Panc1 (cell line): ENCODE data around the gene C1orf50. TPM values are rescaled to one million over a fixed set of nuclear protein-coding genes. Genes with fewer than 3 reads are reported as not detected.

Experiments
- ATAC-seq: fragments of 200-7000 bp; cut with Tn5 transposase; 2 replicates; pipeline ENCODE4 v1.9.1; 2020; ENCODE audit warnings: mild to moderate bottlenecking, moderate library complexity
- BruUV-seq: library from RNA; stranded (reverse); fragments of 400-500 nt; replicated peaks from 2 replicates; lab custom pipeline; 2021; lab: Mats Ljungman, UMichigan
- CTCF ChIA-PET: fragments of 300-600 bp; sonication (Branson Sonifier 250); formaldehyde crosslinking; loops from one replicate; lab custom pipeline; 2022; ENCODE audit warnings: antibody characterized with exemption; lab: Charles Lee
- POLR2A ChIA-PET: fragments of 300-600 bp; sonication (Branson Sonifier 250); formaldehyde crosslinking; loops from one replicate; lab custom pipeline; 2022; ENCODE audit warnings: antibody characterized with exemption; lab: Charles Lee
- DNase-seq: peaks from one replicate; pipeline ENCODE4 v3.0.0-alpha.2; 2010; ENCODE audit warnings: low read depth, low spot score
- H3K27ac ChIP-seq: 2 replicates; pipeline ENCODE4 v1.5.1; 2011; ENCODE audit warnings: mild to moderate bottlenecking, low read length, inconsistent platforms
- H3K27me3 ChIP-seq: fragments of 200-500 bp; sonication (Bioruptor generic); 2 replicates; pipeline ENCODE4 v1.6.0; 2014; ENCODE audit warnings: low read length, inconsistent platforms; ENCODE audit not compliant: control insufficient read depth, insufficient read depth
- H3K36me3 ChIP-seq: fragments of 200-500 bp; sonication (Bioruptor generic); 2 replicates; pipeline ENCODE4 v1.5.1; 2014; ENCODE audit warnings: inconsistent platforms, mild to moderate bottlenecking, low read length, moderate library complexity; ENCODE audit not compliant: control insufficient read depth, insufficient read depth
- H3K4me1 ChIP-seq: 2 replicates; pipeline ENCODE4 v1.5.1; 2011; ENCODE audit warnings: inconsistent platforms, mild to moderate bottlenecking, low read length, moderate library complexity; ENCODE audit not compliant: control insufficient read depth, insufficient read depth
- H3K4me3 ChIP-seq, 2 experiments: 2 replicates each; pipeline ENCODE4 v1.5.1; 2011 to 2012; ENCODE audit warnings: low read depth in 2 of 2, low read length in 2 of 2, mild to moderate bottlenecking in 2 of 2, inconsistent platforms in 1 of 2, moderate library complexity in 1 of 2
- H3K9me3 ChIP-seq: fragments of 200-500 bp; sonication (Bioruptor generic); 2 replicates; pipeline ENCODE4 v1.5.1; 2014; ENCODE audit warnings: low read depth, mild to moderate bottlenecking, inconsistent platforms, low read length, moderate library complexity; ENCODE audit not compliant: control insufficient read depth, insufficient read depth
- CTCF ChIP-seq: fragments of 450-650 bp; IDR thresholded peaks from 2 replicates; pipeline ENCODE4 v1.5.1; 2017; ENCODE audit warnings: mild to moderate bottlenecking
- REST ChIP-seq, 2 experiments: IDR thresholded peaks; 2 replicates each; pipeline ENCODE4 v1.6.1; 2011 to 2012; ENCODE audit warnings: low read depth in 2 of 2, control low read depth in 1 of 2, low read length in 1 of 2, mild to moderate bottlenecking in 1 of 2, moderate library complexity in 1 of 2; ENCODE audit not compliant: insufficient read depth in 1 of 2
- SIN3A ChIP-seq: IDR thresholded peaks from 2 replicates; pipeline ENCODE4 v1.6.1; 2012; ENCODE audit warnings: low read depth, mild to moderate bottlenecking, low read length, moderate library complexity, borderline replicate concordance; ENCODE audit not compliant: insufficient read depth
- TCF7L2 ChIP-seq: IDR thresholded peaks from 2 replicates; pipeline ENCODE4 v1.6.1; 2011; ENCODE audit warnings: mild to moderate bottlenecking, low read depth, low read length, inconsistent platforms
- in situ Hi-C: cut with HindIII; loops from 2 replicates; pipeline ENCODE4 v1.10.0; 2016; ENCODE audit warnings: low sequenced_read_pairs, low pct_unique_long_range_greater_than_20kb
- intact Hi-C: fragments of 100-400 bp; cut with micrococcal nuclease; formaldehyde crosslinking; loops from one replicate; pipeline ENCODE4 v1.10.0; 2022; ENCODE audit not compliant: unreplicated experiment
- total RNA-seq: library from RNA; stranded (reverse); gene quantifications from one replicate; pipeline ENCODE4 v1.2.1, GENCODE V29; 2021; ENCODE audit not compliant: unreplicated experiment

Gene C1orf50
- total RNA-seq, 1 experiment from 2014 or later = 5.8 TPM

GRCh38 chr1:42774928-42775526, 8.0 kb downstream of the C1orf50 start:
- no TSS peak for BruUV-seq
- no peak for TF ChIP-seq SIN3A
- TF ChIP-seq TCF7L2 = no peak
- no peak for TF ChIP-seq REST (IDR thresholded peaks at IDR 0.05; ENCODE audit: insufficient read depth in 1 of 2, low read depth in 2 of 2, low read length in 1 of 2)
- H3K4me3 ChIP-seq = no peak overlapping the region
- ChIA-PET CTCF (no interaction called here), POLR2A (no interaction called here)
- intact Hi-C loops = loop anchor here (5.0 kb wide), 1 partner anchor 297 kb away; no protein-coding TSS in a partner anchor
- ATAC-seq (no peak), DNase-seq (no peak)
- H3K9me3 ChIP-seq = no peaks in the 10 kb centered on the region
- peaks cover 4% of the 10 kb centered on the region; the same call in 1 of the 2 replicates for H3K36me3 ChIP-seq
- no peak overlapping the region for H3K27ac ChIP-seq
- in situ Hi-C loops = no loop called here
- no peaks in the 10 kb centered on the region for H3K27me3 ChIP-seq
- no peaks in the 10 kb centered on the region for H3K4me1 ChIP-seq

GRCh38 chr1:42776502-42776901, 9.5 kb downstream of the C1orf50 start:
- ChIA-PET POLR2A (interaction anchor here (0.6 kb wide), 1 partner anchor 113 kb away, joined by 3 read pairs; no protein-coding TSS in a partner anchor), CTCF (interaction anchor here (1.4 kb wide), 1 partner anchor 297 kb away, joined by 7 read pairs; no protein-coding TSS in a partner anchor)
- no peak for ATAC-seq
- intact Hi-C loops = loop anchor here (5.0 kb wide), 1 partner anchor 296 kb away; no protein-coding TSS in a partner anchor
- no peak for DNase-seq
- H3K9me3 ChIP-seq = no peaks in the 10 kb centered on the region
- H3K4me3 ChIP-seq = no peak overlapping the region
- BruUV-seq = no TSS peak
- H3K36me3 ChIP-seq = peaks cover 4% of the 10 kb centered on the region; the same call in 1 of the 2 replicates
- H3K27ac ChIP-seq = no peak overlapping the region
- in situ Hi-C loops = no loop called here
- no peaks in the 10 kb centered on the region for H3K4me1 ChIP-seq
- TF ChIP-seq CTCF = no peak
- TF ChIP-seq TCF7L2 = no peak
- no peak for TF ChIP-seq REST (IDR thresholded peaks at IDR 0.05; ENCODE audit: insufficient read depth in 1 of 2, low read depth in 2 of 2, low read length in 1 of 2)
- H3K27me3 ChIP-seq = no peaks in the 10 kb centered on the region
